Mucosa of gallbladder (tissue), 1 donor: Measurements from ENCODE around the gene TMPRSS6. TPM values are rescaled to one million over a fixed set of nuclear protein-coding genes. Genes with fewer than 3 reads are reported as not detected.

Experiments
- DNase-seq: peaks from one replicate; pipeline ENCODE4 v3.0.0-alpha.2; 2020; ENCODE audit warnings: low spot score
- total RNA-seq: library from RNA; stranded (reverse); gene quantifications from one replicate; pipeline ENCODE4 v1.2.1, GENCODE V29; 2021
- donor health status: DM: no; HTN: no; CAD: no.

Gene TMPRSS6
- total RNA-seq, 1 donor from 2014 or later, result 9.2 TPM

DNA sequence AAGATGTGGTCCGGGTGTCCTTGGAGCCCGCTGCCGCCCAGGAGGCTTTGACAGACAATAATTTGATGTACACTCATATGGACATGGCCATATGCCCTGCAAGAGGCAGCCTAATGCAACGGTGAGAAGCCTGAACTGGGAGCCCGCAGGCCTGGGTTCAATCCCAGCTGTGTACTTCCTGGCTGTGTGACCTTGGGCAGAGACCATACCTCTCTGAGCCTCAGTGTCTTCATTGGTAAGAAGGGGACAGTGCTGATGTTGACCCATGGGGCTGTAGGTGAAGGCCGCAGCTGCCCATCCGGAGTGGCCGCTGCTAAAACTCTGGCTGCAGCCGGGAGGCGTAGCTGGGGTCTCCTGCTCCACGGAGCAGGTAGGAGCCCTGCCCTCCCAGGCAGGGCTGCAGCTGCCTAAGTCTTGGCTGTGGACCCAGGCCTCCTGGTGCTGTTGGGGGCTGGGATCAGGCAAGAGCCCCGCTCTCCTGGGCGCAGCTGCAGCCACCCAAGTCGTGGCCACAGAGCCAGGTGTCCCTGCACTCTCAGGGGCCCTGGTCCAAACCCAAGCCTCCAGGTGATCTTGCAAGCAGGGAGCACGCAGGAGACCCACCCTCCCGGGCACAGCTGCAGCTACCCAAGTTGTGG, 31.3 kb upstream of the TMPRSS6 start:
- DNase-seq, result no peak

DNA sequence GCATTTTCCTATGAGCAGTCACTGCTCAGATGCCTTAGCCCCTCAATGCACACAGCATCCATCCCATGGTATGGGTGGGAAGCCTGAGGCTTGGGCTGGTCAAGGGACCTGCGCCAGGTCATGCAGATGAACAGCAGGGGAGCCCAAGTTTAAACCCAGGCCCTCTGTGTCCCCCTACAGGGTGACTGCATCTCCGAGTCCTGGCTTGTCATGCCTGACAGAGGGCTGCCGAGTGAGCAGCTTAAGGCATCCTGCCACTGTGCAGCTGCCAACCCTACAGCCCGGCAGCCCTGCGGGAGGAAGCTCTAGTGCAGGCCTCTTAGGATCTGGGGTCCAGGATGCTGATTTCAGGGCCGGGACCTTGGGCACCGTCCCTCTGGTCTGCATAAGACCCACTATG, 30.2 kb upstream of the TMPRSS6 start:
- no peak for DNase-seq

DNA sequence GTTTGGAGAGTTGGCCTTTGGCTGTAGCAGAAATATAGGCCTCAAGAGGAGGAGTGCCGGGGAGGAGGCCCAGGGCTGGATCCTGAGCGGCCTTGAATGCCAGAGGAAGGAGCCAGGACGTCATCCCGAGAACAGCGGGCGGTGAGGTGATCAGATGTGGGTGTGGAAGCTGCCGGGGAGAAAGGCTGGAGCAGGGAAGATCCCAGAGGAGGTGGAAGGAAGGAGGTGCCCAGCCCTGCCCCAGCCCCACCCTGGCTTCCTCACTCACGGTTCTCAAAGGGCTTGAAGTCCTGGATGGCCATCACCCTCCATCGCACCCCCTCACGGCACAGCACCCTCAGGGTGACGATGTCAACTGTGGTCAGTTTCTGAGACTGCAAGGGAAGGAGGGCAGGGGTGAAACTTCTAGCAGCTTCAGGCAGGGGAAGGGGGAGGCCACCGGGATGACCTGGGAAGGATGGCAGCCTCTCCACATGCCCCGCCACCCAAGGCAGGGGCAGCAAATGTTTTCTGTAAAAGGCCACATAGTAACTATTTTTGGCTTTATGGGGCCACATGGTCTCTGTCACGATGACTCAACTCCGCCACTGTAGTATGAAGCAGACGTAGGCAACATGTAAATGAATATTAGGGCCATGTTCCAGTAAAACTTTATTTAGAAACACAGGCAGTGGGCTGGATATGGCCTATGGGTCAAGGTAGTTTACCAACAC, 29.5 kb upstream of the TMPRSS6 start:
- no peak for DNase-seq

DNA sequence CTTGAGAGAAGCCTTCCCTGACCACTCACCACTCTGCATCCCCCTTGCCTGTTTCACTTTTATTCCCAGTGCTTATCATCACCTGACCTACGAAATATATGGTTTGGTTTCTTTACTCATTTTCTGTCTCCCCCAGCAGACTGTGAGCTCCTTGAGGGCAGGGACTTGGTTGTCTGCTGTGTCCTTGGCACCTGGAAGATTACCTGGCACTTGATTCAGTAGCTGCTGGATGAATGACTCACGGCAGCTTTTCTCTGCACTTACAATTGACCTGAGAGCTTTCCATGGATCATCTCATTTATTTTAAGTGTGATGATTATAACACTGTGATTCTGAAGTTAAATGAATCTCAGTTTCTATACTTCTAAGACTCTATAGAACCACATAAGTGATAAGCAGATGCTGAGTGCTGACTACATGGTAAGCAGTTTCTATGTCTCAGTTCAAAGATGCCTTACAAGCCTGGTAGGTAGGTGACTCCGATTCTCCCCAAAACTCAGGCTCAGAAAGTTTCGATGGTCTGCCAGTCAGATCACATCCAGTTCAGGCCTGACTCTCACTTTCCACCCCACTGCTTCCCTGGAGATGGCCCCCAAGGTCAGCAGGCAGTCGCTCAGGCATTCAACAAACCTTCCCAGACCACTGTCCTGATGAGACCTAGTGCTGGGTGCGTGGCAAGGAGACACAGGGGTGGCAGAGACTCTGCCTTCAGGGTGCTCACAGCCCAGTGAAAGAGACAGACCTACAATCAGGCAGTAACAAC, 28.6 kb upstream of the TMPRSS6 start:
- DNase-seq, result no peak

DNA sequence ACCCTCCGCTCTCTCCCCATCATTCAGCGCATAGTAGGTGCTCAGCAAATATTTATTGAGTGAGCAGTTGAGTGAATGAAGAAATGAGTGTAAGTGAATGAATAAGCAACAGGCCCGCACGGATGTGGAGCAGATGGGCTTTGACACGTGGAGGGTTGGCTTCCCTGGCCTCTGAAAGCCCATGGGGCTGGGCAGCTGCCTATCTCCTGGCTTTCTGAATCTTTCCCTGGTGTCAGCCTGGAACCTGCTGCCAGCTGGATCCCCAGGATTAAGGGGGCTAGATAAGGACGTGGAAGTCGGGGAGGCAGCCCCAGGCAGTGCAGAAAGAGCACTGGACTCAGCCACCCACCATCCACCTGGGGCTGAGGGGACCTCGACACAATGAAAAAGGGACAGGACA, 27.6 kb upstream of the TMPRSS6 start:
- DNase-seq, result no peak

DNA sequence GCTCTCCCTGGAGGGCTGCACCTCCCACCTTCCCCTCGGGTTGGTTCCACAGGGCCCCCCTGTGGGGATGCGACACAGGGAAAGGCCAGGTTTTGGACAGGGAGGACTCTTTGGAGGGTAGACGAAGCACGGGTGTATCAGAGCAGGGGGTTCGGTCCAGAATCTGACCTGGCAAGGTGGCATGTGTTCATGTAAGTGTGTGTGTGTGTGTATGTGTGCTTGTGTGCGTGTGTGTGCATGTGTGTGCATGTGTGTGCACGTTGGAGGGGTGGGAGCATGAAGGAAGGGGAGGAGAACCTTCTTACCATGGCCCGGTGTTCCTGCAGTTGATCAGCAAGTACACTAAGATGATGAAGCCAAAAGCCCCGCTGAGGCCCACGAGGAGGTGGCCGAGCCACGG, 25.5 kb upstream of the TMPRSS6 start:
- DNase-seq, result no peak

DNA sequence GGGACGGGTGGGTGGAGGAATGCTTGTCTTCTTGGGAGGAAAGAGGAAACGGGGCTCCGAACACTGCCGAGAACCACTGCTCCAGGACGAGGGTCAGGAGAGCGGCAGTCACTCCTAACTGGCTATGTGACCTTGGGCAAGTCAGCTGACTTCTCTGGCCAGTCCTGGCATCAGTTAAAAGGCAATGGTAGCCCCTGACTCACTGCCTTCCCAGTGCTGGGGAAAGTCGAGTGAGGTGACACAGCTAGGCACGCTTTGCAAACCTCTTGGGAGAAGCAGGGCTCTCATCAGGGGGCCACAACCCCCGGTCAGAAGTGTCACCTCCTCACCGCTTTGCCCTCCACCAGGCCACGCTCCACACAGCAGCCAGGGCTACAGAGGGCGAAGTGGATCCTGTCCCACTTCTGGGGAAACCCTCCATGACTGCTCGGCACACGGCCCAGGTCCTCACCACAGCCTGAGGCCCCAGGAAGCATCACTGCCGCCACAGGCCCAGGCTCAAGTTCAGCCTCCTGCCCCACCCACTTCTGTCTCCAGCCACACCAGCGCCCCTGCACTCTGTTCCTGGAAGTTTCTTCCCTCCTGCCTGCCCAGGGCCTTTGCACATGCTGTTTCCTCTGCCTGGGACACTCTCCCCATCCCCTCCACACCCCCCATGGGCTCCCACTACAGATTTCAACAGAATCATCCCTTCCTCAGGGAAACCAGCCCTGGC, 23.9 kb upstream of the TMPRSS6 start:
- no peak for DNase-seq

DNA sequence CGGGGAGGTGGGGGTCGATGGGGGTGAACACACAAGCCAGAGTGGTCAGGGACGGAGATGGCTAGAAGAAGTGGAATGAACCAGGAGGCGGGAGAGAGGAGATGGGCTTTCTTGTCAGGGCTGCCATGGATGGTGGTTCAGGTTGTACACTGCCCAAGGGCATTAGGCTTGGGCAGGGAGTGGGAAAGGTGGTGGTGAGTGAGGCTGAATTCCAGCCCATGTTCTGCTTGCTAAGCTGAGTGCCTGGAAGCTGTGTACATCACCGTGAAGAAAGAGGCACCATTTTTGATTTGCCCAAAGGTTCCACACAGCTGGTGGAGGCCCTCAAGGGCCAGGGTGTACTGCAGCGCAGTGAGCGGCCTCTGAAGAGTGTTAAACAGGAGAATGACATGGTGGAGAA, 23.3 kb upstream of the TMPRSS6 start:
- no peak for DNase-seq

DNA sequence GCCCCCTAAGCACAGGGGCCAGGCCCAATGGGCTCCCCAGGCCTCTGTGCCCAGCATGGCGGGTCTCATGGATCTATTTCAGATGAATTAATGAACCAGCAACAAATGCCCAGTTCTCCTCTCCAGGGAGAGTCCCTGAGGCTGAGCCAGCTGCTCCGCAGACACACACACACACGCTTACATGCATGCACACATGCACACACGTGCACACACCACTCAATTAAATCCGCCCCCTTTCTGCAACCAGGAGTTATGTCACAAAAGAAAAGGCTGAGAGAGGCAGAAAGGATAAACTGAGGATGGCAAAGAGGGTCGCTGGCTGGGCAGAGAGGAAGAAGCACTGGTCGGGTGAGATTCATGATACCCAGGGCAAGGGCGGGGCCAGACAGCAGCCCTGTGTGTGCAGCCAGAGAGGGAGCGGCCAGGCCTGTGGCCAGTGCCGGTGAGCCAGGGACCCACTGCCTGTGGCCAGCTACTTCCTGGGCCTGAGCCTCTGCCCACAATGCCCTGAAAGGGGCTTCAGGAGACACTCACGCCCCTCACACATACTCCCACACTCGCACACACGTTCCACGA, 20.4 kb upstream of the TMPRSS6 start:
- no peak for DNase-seq

DNA sequence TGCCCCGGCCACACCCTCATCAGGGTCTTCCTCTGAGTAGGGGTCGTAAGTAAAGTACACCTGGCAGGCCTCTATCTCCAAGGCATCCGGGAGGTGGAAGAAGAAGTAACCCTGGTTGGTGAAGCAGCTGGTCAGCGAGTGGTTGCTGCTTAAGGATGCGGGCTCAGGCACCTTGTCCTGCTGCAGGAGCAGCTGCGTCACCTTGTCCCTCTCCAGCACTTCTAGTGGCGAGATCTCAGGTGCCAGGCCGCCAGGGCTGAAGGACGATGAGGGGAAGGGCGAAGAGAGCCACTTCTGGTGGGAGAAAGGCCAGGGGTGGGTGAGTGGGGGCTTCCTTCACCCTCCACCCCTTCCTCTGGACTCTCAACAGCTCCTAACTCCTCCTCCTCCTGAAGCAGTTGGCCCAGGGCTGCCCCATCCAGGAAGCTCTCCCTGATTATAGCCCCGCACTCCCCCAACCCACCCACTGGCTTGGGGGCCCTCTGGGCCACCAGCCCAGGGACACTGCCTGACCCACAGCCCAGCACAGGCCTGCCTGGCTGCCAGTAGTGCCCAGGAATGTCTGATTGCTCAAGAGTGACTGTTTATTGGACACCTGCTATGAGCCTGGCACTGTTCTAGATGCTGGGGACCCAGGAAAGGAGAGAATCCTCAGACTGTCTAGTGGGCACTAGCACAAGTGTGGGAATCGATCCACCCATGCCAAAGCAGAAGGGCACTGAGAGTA, 19.2 kb upstream of the TMPRSS6 start:
- DNase-seq, result no peak

DNA sequence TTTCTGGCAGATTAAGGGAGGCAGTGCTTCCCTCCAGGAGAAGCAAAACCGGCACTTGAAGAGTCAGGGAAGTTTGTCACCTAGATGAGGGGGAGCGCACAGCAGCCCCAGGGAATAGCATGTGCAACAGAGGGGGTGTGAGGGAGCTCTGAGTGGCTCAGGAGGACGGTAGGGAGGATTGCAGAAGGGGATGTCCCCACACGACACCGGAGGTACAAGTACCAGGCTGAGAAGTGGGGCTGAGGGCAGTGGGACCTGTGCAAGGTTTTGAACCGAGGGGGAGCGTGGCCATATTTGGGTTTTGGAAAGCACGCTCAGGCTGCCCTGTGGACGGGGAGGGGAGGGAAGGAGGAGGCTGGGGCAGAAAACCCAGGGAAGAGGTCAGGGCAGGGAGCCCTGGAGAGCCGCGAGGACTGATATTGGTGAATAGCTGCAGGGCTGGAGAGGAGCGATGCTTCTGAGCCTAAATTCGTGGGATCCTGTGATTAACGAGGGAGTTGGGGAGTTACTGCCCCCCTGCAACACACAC, 17.9 kb upstream of the TMPRSS6 start:
- DNase-seq, result no peak

DNA sequence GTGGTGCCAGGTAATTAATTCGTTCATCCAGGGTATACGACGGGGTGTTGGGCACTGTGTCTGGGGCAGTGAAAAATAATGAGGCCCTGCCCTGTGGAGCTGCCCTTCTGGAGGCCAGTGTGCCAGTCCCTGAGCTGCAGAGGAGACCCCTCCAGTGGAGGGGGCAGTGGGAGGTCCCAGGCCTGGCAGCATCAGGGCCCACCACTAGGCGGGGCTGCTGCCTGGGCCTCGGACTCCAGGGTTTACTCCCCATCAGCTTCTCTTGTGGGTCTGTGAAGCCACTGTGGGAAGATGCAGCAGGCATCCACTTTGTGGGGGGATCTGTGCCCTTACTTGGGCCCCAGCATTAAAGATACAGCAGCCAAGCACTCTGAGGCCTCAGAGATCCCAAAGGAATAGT, 17.4 kb upstream of the TMPRSS6 start:
- DNase-seq, result no peak

DNA sequence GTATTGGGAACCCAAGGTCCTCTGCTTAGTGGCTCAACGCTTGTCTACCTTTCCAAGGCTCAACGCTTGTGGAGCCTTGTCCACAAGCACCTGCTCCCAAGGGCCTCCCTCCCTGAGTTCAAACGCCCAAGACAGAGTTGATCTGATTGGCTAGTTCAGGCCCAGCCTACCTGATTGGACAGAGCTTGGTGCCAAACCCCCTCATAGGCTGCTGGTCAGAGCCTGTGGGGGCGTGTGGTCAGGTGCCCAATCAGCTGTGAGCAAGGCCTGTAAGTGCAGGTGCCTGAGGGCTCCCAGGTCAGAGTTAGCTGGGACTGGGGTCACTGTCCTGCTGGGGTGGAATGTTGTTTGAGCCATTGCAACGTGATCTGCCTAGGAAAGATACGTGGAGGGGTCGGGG, 16.9 kb upstream of the TMPRSS6 start:
- DNase-seq, result no peak

DNA sequence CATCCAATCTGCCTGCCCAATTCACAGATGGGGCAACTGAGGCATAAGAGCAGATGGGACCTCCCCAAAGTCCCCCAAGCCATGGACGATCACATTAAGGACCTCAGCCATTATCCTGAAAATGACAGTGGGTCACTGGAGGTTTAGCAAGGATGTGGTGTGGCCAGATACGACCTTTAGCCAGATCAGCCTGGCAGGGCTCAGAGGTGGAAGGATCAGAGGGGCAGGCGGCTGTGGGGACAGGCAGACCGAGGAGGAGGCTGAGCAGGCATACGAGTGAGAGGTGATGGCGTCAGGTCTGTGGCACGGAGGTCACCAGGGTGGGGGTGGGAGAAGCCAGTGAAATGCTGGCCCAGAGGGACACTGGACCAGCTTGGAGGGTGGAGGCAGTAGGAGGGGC, 14.1 kb upstream of the TMPRSS6 start:
- no peak for DNase-seq

DNA sequence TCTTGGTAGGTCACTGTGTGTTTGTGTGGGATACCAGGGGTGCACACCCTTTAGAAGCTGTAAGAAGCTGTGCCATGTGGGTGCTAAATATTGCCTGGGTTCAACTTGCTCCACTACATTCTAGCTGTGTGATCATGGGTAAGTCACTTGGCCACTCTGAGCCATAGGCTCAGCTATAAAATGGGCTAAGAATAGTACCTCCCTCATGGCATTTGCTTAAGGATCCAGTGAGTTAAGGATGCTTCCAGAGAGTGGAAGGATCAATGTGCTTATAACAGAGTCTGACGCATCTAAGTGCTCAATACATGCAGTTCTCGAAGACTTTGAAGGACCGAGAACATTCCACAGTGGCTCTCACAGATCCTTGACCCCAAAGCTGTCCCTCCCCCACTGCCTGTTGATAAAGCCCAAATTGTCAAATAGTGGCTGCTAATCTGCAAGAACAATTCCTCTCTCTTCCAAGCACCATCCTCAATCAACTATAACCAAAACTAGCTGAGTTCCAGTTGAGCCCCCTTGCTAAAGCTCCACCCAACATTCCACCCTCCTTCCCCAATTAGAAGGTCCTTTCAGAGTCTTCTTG, 13.2 kb upstream of the TMPRSS6 start:
- DNase-seq, result no peak

DNA sequence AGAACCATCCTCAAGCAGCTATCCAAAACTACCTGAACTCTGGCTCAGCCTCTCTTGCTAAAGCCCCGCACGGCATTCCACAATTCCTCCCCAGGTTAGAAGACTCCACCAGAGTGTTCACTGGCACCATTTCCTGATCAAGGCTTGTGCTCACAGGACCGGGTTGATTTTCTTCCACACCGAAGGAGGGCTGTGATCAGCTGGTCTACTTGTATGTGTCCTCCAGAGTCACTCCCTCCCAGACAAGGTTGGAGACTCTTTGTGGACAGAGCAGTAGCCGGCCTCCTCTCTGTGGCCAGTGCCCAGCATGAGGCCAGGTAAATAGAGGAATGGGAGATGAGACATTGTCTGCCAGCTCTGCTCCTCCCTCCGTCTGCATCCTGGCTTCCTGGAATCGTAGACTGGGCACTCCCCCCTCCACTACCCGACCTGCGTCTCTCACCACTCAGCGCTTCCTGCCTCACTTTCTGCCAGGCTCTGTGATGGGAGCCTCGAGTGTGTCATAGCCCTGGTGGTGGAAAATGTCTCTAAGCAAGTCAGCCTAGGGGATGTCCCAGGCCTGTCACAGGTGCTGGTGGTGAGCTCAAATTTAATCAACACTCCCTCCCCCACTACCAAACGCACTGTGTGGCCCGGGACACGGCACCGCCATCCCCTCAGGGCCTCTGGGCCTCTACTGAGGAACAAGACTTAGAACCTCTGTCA, 12.5 kb upstream of the TMPRSS6 start:
- DNase-seq, result peak; percentile 57

DNA sequence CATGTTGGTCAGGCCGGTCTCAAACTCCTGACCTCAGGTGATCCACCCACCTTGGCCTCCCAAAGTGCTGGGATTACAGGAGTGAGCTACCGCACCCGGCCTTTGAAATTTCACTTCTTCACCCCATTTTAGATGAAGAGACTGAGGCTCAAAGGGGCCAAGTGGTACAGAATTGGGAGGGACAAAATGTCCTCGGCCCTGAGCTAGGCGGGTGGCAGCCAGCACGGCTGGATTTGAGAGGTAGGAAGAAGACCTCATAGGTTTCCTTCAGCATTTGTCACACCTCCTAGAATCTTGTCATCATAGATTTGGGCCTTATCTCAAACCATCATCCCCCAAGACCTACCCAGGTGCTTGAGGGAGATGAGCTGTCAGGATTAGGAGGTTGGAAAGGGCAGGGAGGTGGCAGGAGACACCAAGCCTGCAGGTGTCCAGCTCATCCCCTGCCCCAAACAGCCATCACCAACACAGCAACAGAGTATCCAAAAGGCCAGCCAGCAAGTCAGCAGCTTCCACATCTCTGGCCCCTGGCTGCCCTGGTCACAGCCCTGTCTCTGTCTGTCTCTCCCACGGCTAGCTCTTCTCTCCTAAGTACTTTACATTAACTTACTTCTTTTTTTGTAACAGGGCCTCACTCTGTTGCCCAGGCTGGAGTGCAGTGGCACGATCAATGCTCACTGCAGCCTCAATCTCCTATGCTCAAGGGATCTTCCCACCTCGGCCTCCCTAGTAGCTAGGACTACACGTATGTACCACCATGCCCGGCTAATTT, 11.2 kb upstream of the TMPRSS6 start:
- DNase-seq, result no peak

DNA sequence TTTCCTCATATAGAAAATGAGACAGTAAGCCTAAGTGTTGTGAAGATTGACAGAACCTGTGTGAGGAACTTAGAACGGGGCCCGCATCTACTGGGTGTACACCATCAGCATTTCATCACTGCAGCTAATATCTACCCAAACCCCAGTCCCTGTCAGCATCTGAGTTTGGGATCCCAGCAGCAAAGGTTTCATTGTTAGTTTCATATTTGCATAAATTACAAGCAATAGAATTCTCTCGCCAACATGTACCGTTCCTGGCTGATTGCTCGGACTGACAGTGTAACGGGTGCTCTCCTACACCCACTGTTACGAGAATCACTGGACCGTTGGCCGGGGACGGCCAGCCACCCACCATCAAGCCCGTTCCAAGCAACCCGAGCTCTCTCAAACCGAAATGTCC, 10.4 kb upstream of the TMPRSS6 start:
- no peak for DNase-seq

DNA sequence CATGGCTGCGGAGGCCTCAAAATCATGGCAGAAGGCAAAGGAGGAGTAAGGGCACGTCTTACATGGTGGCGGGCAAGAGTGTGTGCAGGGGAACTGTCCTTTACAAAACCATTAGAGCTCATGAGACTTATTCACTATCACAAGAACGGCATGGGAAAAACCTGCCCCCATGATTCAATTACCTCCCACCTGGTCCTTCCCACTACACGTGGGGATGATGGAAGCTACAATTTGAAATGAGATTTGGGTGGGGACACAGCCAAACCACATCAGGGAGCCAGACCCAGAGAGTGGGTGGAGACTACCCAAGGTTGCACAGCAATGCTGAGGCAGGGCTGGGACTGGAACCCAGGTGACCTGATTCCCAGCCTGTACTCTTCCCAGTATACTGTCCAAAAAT, 8.6 kb upstream of the TMPRSS6 start:
- DNase-seq, result no peak
